Activated T-cell treated with anti-CD3 and anti-CD28 coated beads for 48 hours (primary cell): ENCODE data around the gene MORN5.

ENCODE experiments used
- DNase-seq: peaks from one replicate; pipeline ENCODE4 v3.0.0-alpha.2; 2020; ENCODE audit warnings: low read depth

MORN5 gene

GRCh38 chr9:122191584-122191983 lies 31.9 kb downstream of the MORN5 start:
- DNase-seq, result no peak

DNA sequence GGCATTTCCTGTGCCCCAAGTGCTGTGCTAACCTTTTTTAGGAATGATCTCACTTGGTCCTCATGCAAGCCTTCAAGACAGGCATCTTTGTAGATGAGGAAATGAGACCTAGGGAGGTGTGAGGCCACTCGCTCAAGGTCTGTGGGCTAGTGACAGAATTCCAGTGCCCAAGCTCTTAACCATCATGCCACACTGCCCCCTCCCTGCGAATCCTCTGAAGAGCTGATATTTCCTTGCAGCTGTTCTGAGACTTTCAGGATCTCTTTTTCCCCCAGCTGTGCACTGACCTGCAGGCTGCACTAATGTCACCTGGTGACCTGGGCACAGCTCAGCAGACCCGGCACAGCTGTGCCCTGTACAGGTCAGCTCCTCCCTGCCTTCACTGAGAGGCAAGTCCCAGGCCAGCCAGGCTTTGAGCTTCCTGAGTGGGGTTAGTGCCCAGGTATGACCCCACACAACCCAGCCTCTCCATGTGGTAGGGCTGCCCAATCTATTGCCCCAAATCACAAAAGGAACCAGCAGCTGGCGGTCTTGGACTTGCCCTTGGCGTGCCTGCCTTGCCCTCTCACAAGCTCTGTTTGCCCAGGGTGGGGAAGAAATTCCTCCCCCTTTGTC lies 32.7 kb downstream of the MORN5 start:
- no peak for DNase-seq

- no peak for DNase-seq
Measured at GRCh38 chr9:122192914-122193525, 33.3 kb downstream of the MORN5 start.

GRCh38 chr9:122193651-122194050 lies 33.9 kb downstream of the MORN5 start:
- DNase-seq, result no peak

GRCh38 chr9:122195875-122196274 lies 36.2 kb downstream of the MORN5 start:
- DNase-seq, result no peak

DNA sequence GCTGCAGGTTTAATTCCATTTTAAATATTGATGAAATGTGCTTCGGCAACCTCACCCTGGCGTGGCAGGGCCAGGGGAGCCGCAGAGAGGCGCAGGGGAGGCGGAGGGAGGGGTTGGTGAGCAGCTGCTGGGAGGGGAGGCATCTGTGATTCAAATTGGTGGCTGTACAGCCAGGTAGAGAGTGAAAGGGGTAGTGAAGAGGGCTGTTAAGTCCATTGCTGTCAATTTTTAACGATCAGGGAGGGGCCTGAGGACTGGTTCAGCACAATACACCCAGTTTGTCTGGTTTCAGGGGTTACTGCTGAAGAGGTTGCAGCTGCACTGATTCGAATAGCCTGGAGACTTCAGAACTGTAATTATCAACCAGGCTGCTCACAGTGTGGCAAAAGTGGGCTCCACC lies 37.7 kb downstream of the MORN5 start:
- no peak for DNase-seq

- DNase-seq, result no peak
Measured at GRCh38 chr9:122197882-122198281, 38.2 kb downstream of the MORN5 start.

GRCh38 chr9:122200960-122201595 lies 41.4 kb downstream of the MORN5 start:
- no peak for DNase-seq

- DNase-seq, result no peak
Measured at GRCh38 chr9:122201641-122202040, 41.9 kb downstream of the MORN5 start.

- DNase-seq, result no peak
Measured at GRCh38 chr9:122202111-122202510, 42.4 kb downstream of the MORN5 start.

- DNase-seq, result no peak
Measured at GRCh38 chr9:122204055-122204454, 44.3 kb downstream of the MORN5 start.

DNA sequence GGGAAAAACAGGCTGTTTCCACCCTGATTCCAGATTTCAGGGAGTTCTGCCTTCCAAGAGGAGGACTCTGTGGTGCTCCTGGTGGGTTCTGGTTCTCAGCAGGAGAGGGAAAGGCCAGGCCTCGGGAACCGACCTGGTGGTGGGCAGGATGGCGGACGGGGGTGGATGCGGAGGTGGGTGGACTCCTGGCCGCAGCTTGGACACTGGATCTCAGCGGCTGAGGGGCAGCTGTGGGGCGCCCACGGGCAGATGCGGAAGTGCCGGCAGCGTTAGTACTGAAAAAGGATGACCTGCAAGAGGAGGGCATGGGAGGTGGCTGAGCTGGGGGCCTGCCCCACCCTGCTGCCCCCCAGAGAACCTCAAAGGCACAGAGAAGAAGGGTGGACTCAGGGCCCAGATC lies 44.8 kb downstream of the MORN5 start:
- no peak for DNase-seq

DNA sequence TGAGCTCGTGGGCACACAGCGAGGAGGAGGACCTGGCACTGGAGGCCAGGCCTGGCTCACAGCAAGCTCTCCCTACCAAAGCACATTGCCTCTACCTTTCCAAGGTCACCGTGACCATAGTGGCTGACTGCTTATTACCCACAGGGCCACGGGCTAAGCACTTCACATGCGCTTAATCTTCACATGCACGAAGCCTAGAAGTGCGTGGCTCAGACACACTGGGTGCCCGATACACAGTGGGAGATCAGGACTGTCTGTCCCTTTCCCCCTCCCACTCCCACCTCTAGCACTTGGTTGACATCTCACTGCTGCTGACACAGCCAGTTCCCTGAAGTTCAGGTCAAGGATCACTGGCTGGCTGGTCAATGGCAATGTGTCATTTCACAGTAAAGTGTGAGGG lies 45.5 kb downstream of the MORN5 start:
- DNase-seq, result no peak

DNA sequence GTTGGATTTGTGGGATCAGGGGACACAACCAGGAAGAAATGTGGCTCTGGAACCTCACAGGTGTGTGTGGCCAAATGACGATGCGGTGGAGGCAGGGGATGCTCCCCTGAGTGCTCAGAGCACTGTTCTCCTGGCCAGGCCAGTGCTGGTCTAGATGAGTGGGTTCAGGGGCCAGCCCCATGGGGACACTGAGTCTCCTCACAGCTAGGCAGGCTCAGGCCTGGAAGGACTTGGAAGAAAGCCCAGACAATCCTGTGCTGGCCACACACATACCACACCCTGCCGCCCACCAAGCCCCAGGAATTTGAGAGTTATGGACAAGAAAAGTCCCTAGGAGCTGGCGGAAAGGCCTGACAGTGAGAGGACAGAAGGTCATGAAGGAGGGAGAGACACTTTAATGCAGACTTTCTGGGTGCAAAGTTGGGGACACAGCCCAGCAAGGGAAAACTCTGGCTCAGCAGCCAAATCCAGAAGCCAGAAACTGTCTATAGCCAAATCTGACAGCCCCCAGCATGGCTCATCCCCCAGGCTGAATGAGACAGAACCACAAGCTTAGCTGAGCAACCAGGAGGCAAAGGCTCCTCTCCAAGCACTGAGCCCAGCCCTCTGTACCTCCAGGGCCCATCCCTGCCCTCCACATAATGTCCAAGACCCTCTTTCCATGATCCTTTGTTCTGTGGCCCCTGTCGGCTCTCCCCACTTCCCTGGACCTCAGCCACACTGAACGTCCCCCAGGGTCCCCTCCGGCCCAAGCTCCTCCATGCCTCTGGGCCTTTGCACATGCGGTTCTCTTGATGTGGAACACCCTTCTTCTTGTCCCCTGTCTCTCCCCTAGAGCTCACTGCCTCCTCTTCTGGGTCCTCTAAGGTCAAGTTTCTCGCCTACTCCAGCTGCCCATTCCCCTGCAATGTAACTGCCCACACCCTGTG lies 46.7 kb downstream of the MORN5 start:
- no peak for DNase-seq

DNA sequence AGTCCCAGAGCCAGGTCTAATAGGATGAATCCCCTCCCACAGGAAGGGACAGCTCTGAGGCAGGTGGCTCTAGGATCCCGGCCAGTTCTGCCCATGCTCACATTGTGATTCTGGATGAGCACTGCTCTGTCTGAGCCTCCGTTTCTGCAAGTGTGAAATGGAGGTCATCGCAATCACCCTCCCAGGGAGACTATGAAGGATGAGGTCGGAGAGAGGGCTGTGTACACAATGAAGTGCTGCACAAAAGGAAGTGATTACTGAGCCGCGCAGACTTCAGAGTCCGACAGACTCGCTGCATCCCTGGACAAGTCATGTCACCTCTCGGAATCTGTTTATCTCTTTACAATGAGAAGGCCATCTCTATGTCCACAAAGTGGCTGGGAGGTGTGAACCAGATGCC lies 47.4 kb downstream of the MORN5 start:
- no peak for DNase-seq

- no peak for DNase-seq
Measured at GRCh38 chr9:122209451-122209850, 49.7 kb downstream of the MORN5 start.

DNA sequence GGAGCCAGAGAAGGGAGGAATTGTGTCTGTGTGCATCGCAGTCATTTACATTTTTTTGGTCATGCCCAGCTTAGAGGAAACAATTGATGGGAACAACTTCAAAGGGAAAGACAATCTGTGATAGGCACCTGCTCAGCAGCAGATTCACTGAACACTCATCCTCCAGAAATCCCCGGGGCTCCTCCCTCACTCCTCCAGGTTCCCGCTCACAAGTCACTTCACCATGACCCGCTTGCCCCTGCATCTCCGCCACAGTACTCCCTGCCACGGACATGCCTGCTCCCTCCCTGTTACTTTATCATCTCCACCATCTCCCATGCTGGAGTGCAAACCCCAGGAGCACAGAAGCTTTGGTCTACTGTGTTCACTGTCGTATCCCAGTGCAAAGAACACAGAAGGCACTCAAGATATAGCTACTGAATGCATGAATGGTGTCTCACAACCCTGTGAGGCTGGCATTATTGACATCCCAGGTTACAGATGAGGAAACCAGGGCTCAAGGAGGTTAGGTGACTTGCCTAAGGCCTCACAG lies 52.8 kb downstream of the MORN5 start:
- DNase-seq, result no peak

- DNase-seq, result no peak
Measured at GRCh38 chr9:122213102-122213588, 53.4 kb downstream of the MORN5 start.

- DNase-seq, result peak; percentile 63
Measured at GRCh38 chr9:122213589-122214413, 54.1 kb downstream of the MORN5 start.

GRCh38 chr9:122214507-122214906 lies 54.8 kb downstream of the MORN5 start:
- DNase-seq, result no peak

GRCh38 chr9:122215663-122216062 lies 56.0 kb downstream of the MORN5 start:
- DNase-seq, result no peak
